Ascending aorta (tissue), 2 donors: Measurements from ENCODE around the gene KCNH1. TPM values are rescaled to one million over a fixed set of nuclear protein-coding genes. Genes with fewer than 3 reads are reported as not detected.

Experiments
- DNase-seq, 2 donors: peaks; one replicate each; pipeline ENCODE4 v3.0.0-alpha.2; 2019; ENCODE audit warnings: low spot score in 2 of 2
- H3K27ac ChIP-seq, 2 donors: fragments of 200-600 bp; sonication (generic); one replicate each; pipeline ENCODE4 v1.5.1; 2016 to 2017; ENCODE audit warnings: mild to moderate bottlenecking in 1 of 2
- H3K27me3 ChIP-seq: fragments of 200-600 bp; sonication (generic); one replicate; pipeline ENCODE4 v1.5.1; 2017
- H3K36me3 ChIP-seq, 2 donors: fragments of 200-600 bp; sonication (generic); one replicate each; pipeline ENCODE4 v1.5.1; 2016
- H3K4me1 ChIP-seq, 2 donors: fragments of 200-600 bp; sonication (generic); one replicate each; pipeline ENCODE4 v1.5.1; 2016 to 2017; ENCODE audit warnings: mild to moderate bottlenecking in 1 of 2
- H3K4me3 ChIP-seq, 2 donors: fragments of 200-600 bp; sonication (generic); one replicate each; pipeline ENCODE4 v1.5.1; 2016 to 2017; ENCODE audit warnings: mild to moderate bottlenecking in 1 of 2
- H3K9me3 ChIP-seq, 2 donors: fragments of 200-600 bp; sonication (generic); one replicate each; pipeline ENCODE4 v1.5.1; 2016
- intact Hi-C: fragments of 100-400 bp; cut with DNase I; formaldehyde crosslinking; loops from one replicate; pipeline ENCODE4 v1.15.1; 2023
- total RNA-seq: library from RNA; depleted of rRNA; stranded (reverse); fragments of >200 nt; gene quantifications from one replicate; pipeline ENCODE4 v1.1.0, GENCODE V29; 2016
- TF ChIP-seq, protein P1 (sequence below), 3 experiments: fragments of 200-600 bp in 2 of 3; fragments of 450-650 bp in 1 of 3; sonication (generic) in 2 of 3; IDR thresholded peaks; one replicate each; pipeline ENCODE4 v1.5.1; 2016 to 2019; ENCODE audit warnings: antibody characterized with exemption in 3 of 3, mild to moderate bottlenecking in 1 of 3, moderate library complexity in 1 of 3

Gene KCNH1
- total RNA-seq, 1 donor from 2014 or later = not detected

DNA sequence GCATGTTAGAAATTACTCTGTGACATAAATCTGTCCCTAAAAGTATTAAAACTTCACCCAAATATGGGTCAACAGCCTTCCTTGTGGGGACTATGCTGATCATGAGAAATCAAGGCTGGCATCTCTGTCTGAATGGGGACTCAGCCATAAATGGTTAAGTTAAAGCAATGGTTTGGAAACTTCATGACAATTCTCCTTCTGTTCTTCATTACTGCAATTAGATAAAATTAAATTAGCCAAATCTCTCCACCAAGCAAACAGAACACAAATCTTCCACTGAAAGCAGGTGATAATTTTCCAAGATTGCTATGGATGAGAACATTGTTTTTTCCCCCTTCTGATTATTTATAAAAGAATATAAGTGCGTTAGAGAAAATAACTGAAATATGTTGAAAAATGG is 346.1 kb downstream of the KCNH1 start:
- Histone ChIP-seq H3K36me3 (no peaks in the 10 kb centered on the region), H3K27ac (no peak overlapping the region), H3K9me3 (no peaks in the 10 kb centered on the region), H3K4me1 (no peaks in the 10 kb centered on the region), H3K27me3 (no peaks in the 10 kb centered on the region), H3K4me3 (no peak overlapping the region)
- TF ChIP-seq, protein P1, sequence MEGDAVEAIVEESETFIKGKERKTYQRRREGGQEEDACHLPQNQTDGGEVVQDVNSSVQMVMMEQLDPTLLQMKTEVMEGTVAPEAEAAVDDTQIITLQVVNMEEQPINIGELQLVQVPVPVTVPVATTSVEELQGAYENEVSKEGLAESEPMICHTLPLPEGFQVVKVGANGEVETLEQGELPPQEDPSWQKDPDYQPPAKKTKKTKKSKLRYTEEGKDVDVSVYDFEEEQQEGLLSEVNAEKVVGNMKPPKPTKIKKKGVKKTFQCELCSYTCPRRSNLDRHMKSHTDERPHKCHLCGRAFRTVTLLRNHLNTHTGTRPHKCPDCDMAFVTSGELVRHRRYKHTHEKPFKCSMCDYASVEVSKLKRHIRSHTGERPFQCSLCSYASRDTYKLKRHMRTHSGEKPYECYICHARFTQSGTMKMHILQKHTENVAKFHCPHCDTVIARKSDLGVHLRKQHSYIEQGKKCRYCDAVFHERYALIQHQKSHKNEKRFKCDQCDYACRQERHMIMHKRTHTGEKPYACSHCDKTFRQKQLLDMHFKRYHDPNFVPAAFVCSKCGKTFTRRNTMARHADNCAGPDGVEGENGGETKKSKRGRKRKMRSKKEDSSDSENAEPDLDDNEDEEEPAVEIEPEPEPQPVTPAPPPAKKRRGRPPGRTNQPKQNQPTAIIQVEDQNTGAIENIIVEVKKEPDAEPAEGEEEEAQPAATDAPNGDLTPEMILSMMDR (IDR thresholded peaks at IDR 0.05) = no peak
- intact Hi-C loops = no loop called here
- no peak for DNase-seq

DNA sequence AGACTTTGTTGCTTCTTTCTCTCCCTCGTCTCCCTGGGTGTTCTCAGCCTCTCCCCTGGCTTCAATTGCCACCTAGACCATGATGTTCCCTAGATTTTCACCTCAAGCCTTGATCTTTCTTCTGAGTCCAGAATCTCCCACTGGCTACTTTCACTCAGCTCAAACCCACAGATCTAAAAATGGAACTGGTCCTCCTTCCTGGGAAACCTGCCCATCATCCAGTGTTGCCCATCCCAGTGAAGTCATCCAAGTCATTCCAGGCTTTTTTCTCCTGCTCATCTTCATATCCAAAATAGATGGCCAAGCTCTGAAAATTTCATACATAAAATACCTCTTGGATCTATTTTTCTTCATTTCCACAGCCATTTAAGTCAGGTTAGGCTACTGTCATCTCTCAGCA is 347.4 kb downstream of the KCNH1 start:
- Histone ChIP-seq H3K36me3 (no peaks in the 10 kb centered on the region), H3K4me3 (no peak overlapping the region), H3K27me3 (no peaks in the 10 kb centered on the region), H3K4me1 (no peaks in the 10 kb centered on the region), H3K27ac (no peak overlapping the region), H3K9me3 (no peaks in the 10 kb centered on the region)
- intact Hi-C loops = no loop called here
- no peak for DNase-seq
- TF ChIP-seq, protein P1 (IDR thresholded peaks at IDR 0.05) = no peak

DNA sequence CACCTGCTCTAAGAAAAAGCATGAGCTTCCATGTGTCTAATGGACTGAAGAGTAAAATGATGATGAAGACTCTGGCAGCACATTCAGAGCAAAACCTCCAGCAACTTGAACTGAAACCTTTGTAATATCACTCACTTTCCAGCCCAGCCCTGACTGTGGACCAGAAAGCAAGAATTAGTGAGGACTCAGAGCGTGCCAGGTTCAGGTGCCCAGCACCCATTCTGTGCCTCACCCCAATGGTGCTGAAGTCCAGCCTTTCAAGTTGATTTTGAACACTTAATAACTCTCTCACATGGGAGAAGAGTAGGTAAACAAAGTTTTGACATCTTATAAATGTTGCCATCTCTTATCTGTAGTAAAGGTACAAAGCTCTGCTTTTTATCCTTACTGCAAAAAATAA is 350.0 kb downstream of the KCNH1 start:
- no peaks in the 10 kb centered on the region for H3K27me3 ChIP-seq
- H3K36me3 ChIP-seq = no peaks in the 10 kb centered on the region
- no peak overlapping the region for H3K27ac ChIP-seq
- H3K4me3 ChIP-seq = no peak overlapping the region
- no peaks in the 10 kb centered on the region for H3K9me3 ChIP-seq
- intact Hi-C loops = no loop called here
- TF ChIP-seq, protein P1 (IDR thresholded peaks at IDR 0.05) = no peak
- no peaks in the 10 kb centered on the region for H3K4me1 ChIP-seq
- no peak for DNase-seq

DNA sequence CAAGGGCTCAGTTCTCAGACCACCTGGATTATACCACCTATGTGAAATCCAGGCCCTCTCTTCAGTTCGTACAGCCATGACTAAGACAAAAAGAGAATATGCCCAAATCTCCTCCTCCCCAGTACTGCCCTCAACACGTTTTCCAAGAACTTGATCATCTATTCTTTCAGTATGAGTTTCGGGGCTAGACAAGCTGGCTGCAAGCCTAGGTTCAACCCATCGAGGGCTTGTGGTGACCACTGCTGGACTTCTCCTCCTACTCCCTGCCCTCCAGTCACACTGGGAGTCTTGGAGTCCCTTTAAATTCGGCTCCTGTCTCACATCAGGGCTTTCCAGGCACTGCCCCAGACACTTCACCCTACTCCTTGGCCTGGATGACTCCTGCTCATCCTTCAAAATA is 352.3 kb downstream of the KCNH1 start:
- Histone ChIP-seq H3K27ac (no peak overlapping the region), H3K27me3 (no peaks in the 10 kb centered on the region), H3K4me1 (no peaks in the 10 kb centered on the region), H3K9me3 (no peaks in the 10 kb centered on the region), H3K36me3 (no peaks in the 10 kb centered on the region), H3K4me3 (no peak overlapping the region)
- intact Hi-C loops = no loop called here
- TF ChIP-seq, protein P1 (IDR thresholded peaks at IDR 0.05) = no peak
- no peak for DNase-seq

DNA sequence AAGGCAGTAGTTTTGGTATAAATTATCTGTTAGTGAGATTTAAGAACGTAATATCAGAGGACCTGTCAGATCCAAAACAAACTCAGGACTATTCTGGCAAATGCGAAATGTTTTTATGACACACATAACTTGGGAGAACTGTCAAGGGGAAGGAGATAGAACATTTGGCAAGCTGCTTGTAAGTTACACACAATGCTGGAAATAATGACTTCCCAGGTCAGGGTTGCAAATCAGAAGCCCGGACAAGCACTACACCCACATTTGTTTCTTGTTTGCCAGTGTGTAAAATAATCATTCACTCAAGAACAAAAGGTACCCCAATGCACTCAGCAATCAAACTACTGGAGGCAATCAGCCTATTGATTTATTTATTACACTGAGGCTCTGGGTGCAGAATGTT is 354.7 kb downstream of the KCNH1 start:
- Histone ChIP-seq H3K27ac (no peak overlapping the region), H3K27me3 (no peaks in the 10 kb centered on the region), H3K36me3 (no peaks in the 10 kb centered on the region), H3K4me1 (no peaks in the 10 kb centered on the region), H3K9me3 (no peaks in the 10 kb centered on the region), H3K4me3 (no peak overlapping the region)
- intact Hi-C loops = no loop called here
- no peak for DNase-seq
- TF ChIP-seq, protein P1 (IDR thresholded peaks at IDR 0.05) = no peak

DNA sequence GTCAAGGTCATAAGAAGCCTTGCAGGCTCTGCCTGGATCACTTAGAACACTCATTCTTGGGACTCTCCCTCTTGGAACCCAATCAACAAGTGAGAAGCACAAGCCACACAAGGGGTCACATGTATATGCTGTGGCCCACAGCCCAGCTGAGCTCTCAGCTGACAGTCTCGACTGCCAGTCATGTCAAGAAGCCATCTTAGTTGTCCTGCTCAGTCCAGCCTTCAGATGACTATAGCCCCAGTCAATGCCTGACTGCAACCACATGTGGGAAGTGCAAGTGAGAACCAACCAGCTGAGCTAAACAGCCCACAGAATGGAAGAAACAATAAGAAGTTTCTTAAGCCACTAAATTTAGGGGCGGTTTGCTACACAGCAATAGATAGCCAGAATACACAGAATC is 356.0 kb downstream of the KCNH1 start:
- Histone ChIP-seq H3K4me1 (no peaks in the 10 kb centered on the region), H3K27me3 (no peaks in the 10 kb centered on the region), H3K27ac (no peak overlapping the region), H3K9me3 (no peaks in the 10 kb centered on the region), H3K36me3 (no peaks in the 10 kb centered on the region), H3K4me3 (no peak overlapping the region)
- TF ChIP-seq, protein P1 (IDR thresholded peaks at IDR 0.05) = no peak
- DNase-seq = no peak
- intact Hi-C loops = no loop called here
